ENCODE data around the gene IFIT2.
"Not testable (repeated sequence)": the region's sequence is repeated elsewhere in the genome, so short reads cannot be mapped to it uniquely, and the experiment has no call there.

IFIT2 gene

GRCh38 chr10:89280508-89280907 lies 21.3 kb upstream of the IFIT2 start:
- no peak for DNase-seq (ENCODE audit: low read depth)

GRCh38 chr10:89281606-89282395 lies 20.0 kb upstream of the IFIT2 start:
- no peak for DNase-seq (ENCODE audit: low read depth)

- peak; percentile 62 for DNase-seq (ENCODE audit: low read depth)
These were observed 18.6 kb upstream of the IFIT2 start for GRCh38 chr10:89283025-89283935.

GRCh38 chr10:89283936-89284475 lies 17.8 kb upstream of the IFIT2 start:
- peak; percentile 90 for DNase-seq (ENCODE audit: low read depth)

- DNase-seq (ENCODE audit: low read depth) = not testable (repeated sequence)
These were observed 17.1 kb upstream of the IFIT2 start for GRCh38 chr10:89284711-89285110.

- peak; percentile 50 for DNase-seq (ENCODE audit: low read depth)
These were observed 16.5 kb upstream of the IFIT2 start for GRCh38 chr10:89285303-89285702.

GRCh38 chr10:89294721-89295239 lies 7.1 kb upstream of the IFIT2 start:
- no peak for DNase-seq (ENCODE audit: low read depth)

- DNase-seq (ENCODE audit: low read depth) = peak; percentile 95
These were observed 6.2 kb upstream of the IFIT2 start for GRCh38 chr10:89295597-89295996.

- DNase-seq (ENCODE audit: low read depth) = peak; percentile 82
These were observed 5.6 kb upstream of the IFIT2 start for GRCh38 chr10:89296220-89296648.

- no peak for DNase-seq (ENCODE audit: low read depth)
These were observed 4.5 kb upstream of the IFIT2 start for GRCh38 chr10:89297356-89297755.

- no peak for DNase-seq (ENCODE audit: low read depth)
These were observed 4.1 kb upstream of the IFIT2 start for GRCh38 chr10:89297791-89298190.

- no peak for DNase-seq (ENCODE audit: low read depth)
These were observed 2.8 kb upstream of the IFIT2 start for GRCh38 chr10:89299031-89299430.

- DNase-seq (ENCODE audit: low read depth) = peak; percentile 53
These were observed 614 bp upstream of the IFIT2 start for GRCh38 chr10:89301232-89301631.

GRCh38 chr10:89302625-89303024 lies 779 bp downstream of the IFIT2 start:
- no peak for DNase-seq (ENCODE audit: low read depth)

GRCh38 chr10:89303161-89303560 lies 1.3 kb downstream of the IFIT2 start:
- DNase-seq (ENCODE audit: low read depth) = no peak

- no peak for DNase-seq (ENCODE audit: low read depth)
These were observed 2.2 kb downstream of the IFIT2 start for GRCh38 chr10:89304026-89304425.

GRCh38 chr10:89304446-89304845 lies 2.6 kb downstream of the IFIT2 start:
- DNase-seq (ENCODE audit: low read depth) = no peak

GRCh38 chr10:89304925-89305324 lies 3.1 kb downstream of the IFIT2 start:
- DNase-seq (ENCODE audit: low read depth) = no peak

GRCh38 chr10:89305766-89306433 lies 4.1 kb downstream of the IFIT2 start:
- DNase-seq (ENCODE audit: low read depth) = no peak

GRCh38 chr10:89306434-89307268 lies 4.8 kb downstream of the IFIT2 start:
- DNase-seq (ENCODE audit: low read depth) = no peak

- DNase-seq (ENCODE audit: low read depth) = no peak
These were observed 5.4 kb downstream of the IFIT2 start for GRCh38 chr10:89307269-89307577.

All from amniotic epithelial cell (primary cell).